Testis (tissue), 2 donors: Measurements from ENCODE around the gene SLC27A3.

Experiments
- CTCF ChIP-seq, 3 experiments: fragments of 450-650 bp in 2 of 3; fragments of 200-600 bp in 1 of 3; sonication (generic) in 1 of 3; IDR thresholded peaks; one replicate each; pipeline ENCODE4 v1.5.1; 2016 to 2019; ENCODE audit warnings: antibody characterized with exemption in 3 of 3, mild to moderate bottlenecking in 2 of 3, moderate library complexity in 1 of 3
- POLR2A ChIP-seq: fragments of 450-650 bp; IDR thresholded peaks from one replicate; pipeline ENCODE4 v1.6.1; 2017; ENCODE audit warnings: antibody characterized with exemption, mild to moderate bottlenecking, moderate library complexity

- TF ChIP-seq CTCF (IDR thresholded peaks at IDR 0.05) (no peak), POLR2A (no peak)
Observed at GRCh38 chr1:153771261-153771660, 3.9 kb upstream of the SLC27A3 start.
